Spinal cord (tissue), 10 donors: Measurements from ENCODE around the gene CAND1. TPM values are rescaled to one million over a fixed set of nuclear protein-coding genes. Genes with fewer than 3 reads are reported as not detected.

Experiments
- DNase-seq, 6 donors: peaks; one replicate each; pipeline versions ENCODE4 v3.0.0 to v3.0.0-alpha.2; 2013 to 2015; ENCODE audit warnings: low spot score in 6 of 6, low read depth in 4 of 6
- H3K27ac ChIP-seq: one replicate; pipeline ENCODE4 v1.5.1; 2013; ENCODE audit warnings: low read depth, low read length, control low read depth
- H3K27me3 ChIP-seq: one replicate; pipeline ENCODE4 v1.6.1; 2013; ENCODE audit warnings: low read length; ENCODE audit not compliant: control insufficient read depth, insufficient read depth
- H3K36me3 ChIP-seq: one replicate; pipeline ENCODE4 v1.6.1; 2013; ENCODE audit warnings: low read length; ENCODE audit not compliant: control insufficient read depth, insufficient read depth
- H3K4me1 ChIP-seq: one replicate; pipeline ENCODE4 v1.6.1; 2013; ENCODE audit warnings: low read length; ENCODE audit not compliant: control insufficient read depth, insufficient read depth
- H3K4me3 ChIP-seq: one replicate; pipeline ENCODE4 v1.5.1; 2013; ENCODE audit warnings: low read depth, low read length, control low read depth
- H3K9me3 ChIP-seq: one replicate; pipeline ENCODE4 v1.6.1; 2013; ENCODE audit warnings: low read length; ENCODE audit not compliant: control insufficient read depth, insufficient read depth
- WGBS: methylation state at CpG from one replicate; pipeline ENCODE4 v1.1.5; 2013; ENCODE audit warnings: missing lambda C conversion rate; ENCODE audit not compliant: insufficient coverage; 5-methylcytosine and 5-hydroxymethylcytosine counted together
- polyA plus RNA-seq, 2 donors: library from polyadenylated mRNA; unstranded; fragments of 120-200 nt; gene quantifications; one replicate each; pipeline ENCODE4 v1.2.1, GENCODE V29; 2013; ENCODE audit not compliant: insufficient read length in 2 of 2
- total RNA-seq, 2 donors: library from RNA; depleted of rRNA in 1 of 2; stranded (reverse); fragments of 120-200 nt in 1 of 2; fragments of >200 nt in 1 of 2; gene quantifications; one replicate each; pipeline versions ENCODE4 v1.2.3 to v1.2.4, GENCODE V29; 2013 to 2014
- donor health status: healthy.

Gene CAND1
- total and polyA plus RNA-seq, 4 donors, result 115 to 249 (median 155) TPM

DNA sequence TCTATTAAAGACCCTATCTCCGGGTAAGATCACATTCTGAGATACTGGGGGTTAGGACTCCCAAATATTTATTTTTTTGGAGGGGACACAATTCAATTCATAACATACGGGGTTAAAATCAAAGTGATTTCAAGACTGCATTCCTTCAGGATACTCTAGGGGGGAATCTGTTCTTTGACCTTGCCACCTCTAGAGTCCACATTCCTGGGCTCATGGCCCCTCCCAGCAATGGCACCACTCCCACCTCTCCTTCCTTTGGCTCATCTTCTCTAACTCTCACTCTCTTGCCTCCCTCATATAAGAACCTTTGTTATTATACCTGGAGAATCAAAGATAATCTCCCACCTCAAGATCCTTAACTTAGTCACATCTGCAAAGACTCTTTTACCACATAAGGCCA lies 79.5 kb downstream of the CAND1 start:
- H3K36me3 ChIP-seq, result no peaks in the 10 kb centered on the region
- no CpG with 5 or more reads among the region's 2 CpGs for WGBS
- H3K9me3 ChIP-seq, result no peaks in the 10 kb centered on the region

DNA sequence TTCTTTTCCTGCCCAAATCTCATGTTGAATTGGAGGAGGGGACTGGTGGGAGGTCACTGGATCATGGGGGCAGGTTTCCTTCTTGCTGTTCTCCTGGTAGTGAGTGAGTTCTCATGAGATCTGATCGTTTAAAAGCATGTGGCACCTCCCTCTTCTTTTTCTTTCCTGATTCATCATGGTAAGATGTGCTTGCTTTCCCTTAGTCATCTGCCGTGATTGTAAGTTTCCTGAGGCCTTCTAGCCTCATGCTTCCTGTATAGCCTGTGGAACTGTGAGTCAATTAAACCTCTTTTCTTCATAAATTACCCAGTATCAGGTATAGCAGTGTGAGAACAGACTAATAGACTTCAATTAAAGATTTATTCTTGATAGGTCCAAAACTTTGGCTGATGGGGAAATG lies 83.5 kb downstream of the CAND1 start:
- no peak overlapping the region for H3K4me3 ChIP-seq
- no peak overlapping the region for H3K27ac ChIP-seq
- no peaks in the 10 kb centered on the region for H3K36me3 ChIP-seq
- no peaks in the 10 kb centered on the region for H3K27me3 ChIP-seq
- H3K9me3 ChIP-seq, result no peaks in the 10 kb centered on the region
- whole genome bisulfite sequencing, result no CpG with 5 or more reads among the region's 2 CpGs
- no peak for DNase-seq
- no peaks in the 10 kb centered on the region for H3K4me1 ChIP-seq

More for the DNA sequence above, 79.5 kb downstream of the CAND1 start:
- Histone ChIP-seq H3K27me3 (no peaks in the 10 kb centered on the region), H3K4me3 (no peak overlapping the region), H3K27ac (no peak overlapping the region), H3K4me1 (no peaks in the 10 kb centered on the region)
- no peak for DNase-seq

GRCh38 chr12:67354322-67354721 lies 85.2 kb downstream of the CAND1 start:
- no peaks in the 10 kb centered on the region for H3K9me3 ChIP-seq
- no peak for DNase-seq
- WGBS, result 76% methylated on average over 3 of the region's 5 CpGs

GRCh38 chr12:67354966-67355365 lies 85.8 kb downstream of the CAND1 start:
- peak in 1 of 6 donors; percentile 11 for DNase-seq
- Histone ChIP-seq H3K27me3 (no peaks in the 10 kb centered on the region), H3K4me3 (no peak overlapping the region), H3K36me3 (no peaks in the 10 kb centered on the region), H3K4me1 (no peaks in the 10 kb centered on the region), H3K27ac (no peak overlapping the region), H3K9me3 (no peaks in the 10 kb centered on the region)
- WGBS, result no CpG with 5 or more reads among the region's 1 CpG

More at GRCh38 chr12:67354322-67354721, 85.2 kb downstream of the CAND1 start:
- Histone ChIP-seq H3K4me3 (no peak overlapping the region), H3K4me1 (no peaks in the 10 kb centered on the region), H3K36me3 (no peaks in the 10 kb centered on the region), H3K27ac (no peak overlapping the region), H3K27me3 (no peaks in the 10 kb centered on the region)

DNA sequence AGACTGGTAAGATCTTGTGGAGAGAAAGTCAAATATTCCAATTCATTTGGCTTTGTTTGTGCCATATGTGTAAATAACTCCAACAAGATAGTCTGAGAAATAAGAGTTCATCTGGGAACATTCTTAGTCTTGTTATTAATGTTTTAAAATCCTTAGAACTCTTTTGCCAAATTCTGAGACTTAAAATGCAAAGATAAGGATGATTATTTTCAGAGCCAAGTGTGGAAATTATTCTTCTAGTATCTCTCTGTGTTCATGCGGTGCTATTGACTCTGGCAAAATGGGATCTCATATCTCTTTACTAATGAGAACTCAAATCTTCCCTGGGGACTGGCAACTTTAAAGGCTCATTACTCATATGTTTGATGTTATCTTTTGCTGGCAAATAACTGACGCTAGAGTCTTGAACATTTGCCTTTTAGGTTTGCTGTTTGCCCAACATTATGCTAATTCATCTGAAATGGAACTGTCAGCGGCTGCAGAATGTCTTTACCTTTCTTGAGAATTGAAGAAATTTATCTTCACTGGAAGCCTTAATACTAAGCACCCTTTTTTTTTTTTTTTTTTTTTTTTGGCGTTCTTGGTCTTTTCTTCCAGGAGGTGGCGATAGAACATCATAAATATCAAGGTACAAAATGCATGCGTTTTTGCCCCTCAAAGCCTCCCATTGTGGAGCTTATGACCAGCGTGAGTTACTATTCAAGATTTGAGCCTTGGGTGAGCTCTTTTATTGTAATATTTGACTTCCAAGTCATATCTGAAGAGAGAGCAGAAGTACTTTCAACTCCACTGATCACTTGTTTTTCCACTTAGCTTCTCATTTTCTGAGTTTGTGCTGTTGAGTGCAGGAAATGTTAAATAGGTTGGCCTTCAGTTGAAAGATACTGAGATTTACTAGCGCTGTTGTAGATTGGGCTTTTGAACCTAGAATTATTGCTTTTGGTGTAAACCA lies 86.5 kb downstream of the CAND1 start:
- no peak overlapping the region for H3K4me3 ChIP-seq
- H3K27me3 ChIP-seq, result no peaks in the 10 kb centered on the region
- H3K9me3 ChIP-seq, result no peaks in the 10 kb centered on the region
- H3K27ac ChIP-seq, result peak overlapping the region; percentile 54
- H3K4me1 ChIP-seq, result no peaks in the 10 kb centered on the region
- H3K36me3 ChIP-seq, result no peaks in the 10 kb centered on the region
- 40% methylated on average over 2 of the region's 8 CpGs for WGBS
- peak; percentile 42 to 93 (median 65) for DNase-seq

DNA sequence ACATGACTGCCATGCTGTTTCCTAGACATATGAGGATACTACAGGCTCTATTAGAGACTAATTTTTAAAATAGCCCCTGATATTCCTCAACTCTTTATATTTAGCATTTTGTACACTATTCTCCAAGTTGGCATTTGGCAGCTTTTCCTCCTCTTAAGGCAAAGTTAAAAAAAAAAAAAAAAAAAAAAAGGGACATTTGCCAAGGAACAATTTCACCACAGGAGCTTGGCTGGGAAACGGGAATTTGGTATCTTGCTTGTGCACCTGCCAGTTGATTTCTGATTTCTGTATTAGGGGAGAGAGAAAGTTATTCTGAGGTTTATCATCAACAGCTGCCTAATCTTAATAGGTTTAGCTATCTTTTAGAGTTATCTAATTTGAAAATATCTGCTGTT lies 87.2 kb downstream of the CAND1 start:
- H3K27me3 ChIP-seq, result no peaks in the 10 kb centered on the region

DNA sequence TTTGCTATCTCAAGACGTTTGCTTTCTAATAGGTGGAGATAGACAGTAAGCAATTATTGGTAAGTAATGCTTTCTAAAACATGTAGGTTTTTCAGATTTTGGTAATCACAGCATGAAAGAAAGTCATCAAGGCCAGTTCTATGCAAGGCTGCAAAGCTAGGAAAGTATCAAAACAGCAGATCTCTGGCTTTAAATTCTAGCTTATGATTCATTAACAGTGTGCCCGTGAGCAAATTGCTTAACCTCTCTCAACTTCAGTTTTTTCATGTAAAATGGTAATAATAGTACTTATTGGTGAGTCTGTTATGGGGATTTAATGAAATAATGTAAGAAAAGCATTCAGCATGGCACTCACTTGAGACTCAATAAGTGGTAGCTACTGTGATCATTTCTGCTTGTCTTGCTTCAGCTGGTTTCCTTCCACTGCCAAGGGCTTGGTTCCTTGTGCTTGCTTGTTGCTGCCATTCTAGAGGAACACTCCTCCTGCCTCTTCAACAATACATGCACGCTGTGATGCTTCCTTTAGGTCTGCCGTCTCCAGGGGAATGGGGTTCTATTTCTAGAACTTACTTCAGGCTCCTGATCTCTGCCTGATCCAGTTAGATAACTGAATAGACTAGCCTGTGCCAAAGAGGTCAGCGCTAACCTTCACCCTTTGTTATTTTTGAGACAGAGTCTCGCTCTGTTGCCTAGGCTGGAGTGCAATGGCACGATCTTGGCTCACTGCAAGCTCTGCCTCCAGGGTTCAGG lies 88.4 kb downstream of the CAND1 start:
- no peaks in the 10 kb centered on the region for H3K4me1 ChIP-seq
- H3K9me3 ChIP-seq, result no peaks in the 10 kb centered on the region
- no peak for DNase-seq
- 80% methylated on average over 7 of the region's 7 CpGs for WGBS
- no peak overlapping the region for H3K4me3 ChIP-seq
- H3K36me3 ChIP-seq, result no peaks in the 10 kb centered on the region
- no peaks in the 10 kb centered on the region for H3K27me3 ChIP-seq
- H3K27ac ChIP-seq, result no peak overlapping the region

More for the DNA sequence above, 87.2 kb downstream of the CAND1 start:
- Histone ChIP-seq H3K27ac (peak overlapping the region; percentile 54), H3K4me1 (no peaks in the 10 kb centered on the region), H3K9me3 (no peaks in the 10 kb centered on the region), H3K4me3 (no peak overlapping the region), H3K36me3 (no peaks in the 10 kb centered on the region)
- no CpG with 5 or more reads among the region's 1 CpG for WGBS
- peak in 2 of 6 donors; percentile 46 to 63 for DNase-seq

DNA sequence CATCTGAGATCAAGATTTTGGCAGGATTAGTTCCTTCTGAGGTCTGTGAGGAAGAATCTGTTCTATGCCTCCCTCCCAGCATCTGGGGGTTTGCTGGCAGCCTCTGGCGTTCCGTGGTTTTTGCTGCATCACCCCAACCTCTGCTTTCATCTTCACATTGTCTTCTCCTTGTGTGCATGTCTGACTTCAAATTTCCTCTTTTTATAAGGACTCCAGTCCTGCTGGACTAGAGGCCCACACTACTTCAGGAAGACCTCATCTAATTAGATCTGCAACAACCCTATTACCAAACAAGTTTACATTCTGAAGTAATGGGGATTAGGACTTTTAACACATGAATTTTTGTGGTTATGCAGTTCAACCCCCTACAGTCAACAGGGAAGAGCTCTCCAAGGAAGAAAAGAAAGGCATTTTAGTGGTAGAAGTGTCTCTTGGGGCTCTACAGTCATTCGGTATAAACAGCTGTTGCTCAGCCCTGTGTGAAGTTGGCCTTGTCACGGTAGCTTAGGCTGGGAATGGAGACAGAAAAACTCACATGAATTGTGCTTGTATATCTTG lies 89.7 kb downstream of the CAND1 start:
- H3K27ac ChIP-seq, result no peak overlapping the region
- WGBS, result 8% methylated on average over 2 of the region's 4 CpGs

GRCh38 chr12:67362526-67362925 lies 93.4 kb downstream of the CAND1 start:
- DNase-seq, result no peak
- Histone ChIP-seq H3K27ac (no peak overlapping the region), H3K27me3 (no peaks in the 10 kb centered on the region), H3K4me1 (no peaks in the 10 kb centered on the region), H3K4me3 (no peak overlapping the region), H3K36me3 (no peaks in the 10 kb centered on the region), H3K9me3 (no peaks in the 10 kb centered on the region)
- 65% methylated on average over 6 of the region's 6 CpGs for WGBS

More for the DNA sequence above, 89.7 kb downstream of the CAND1 start:
- peak in 2 of 6 donors; percentile 37 to 61 for DNase-seq
- no peaks in the 10 kb centered on the region for H3K36me3 ChIP-seq
- no peaks in the 10 kb centered on the region for H3K4me1 ChIP-seq
- no peaks in the 10 kb centered on the region for H3K9me3 ChIP-seq
- no peaks in the 10 kb centered on the region for H3K27me3 ChIP-seq
- no peak overlapping the region for H3K4me3 ChIP-seq
